ENCODE measurements around the gene LBHD2.
A peak's percentile ranks its signal among the peaks of the same experiment; 100 is the strongest.

LBHD2 gene

DNA sequence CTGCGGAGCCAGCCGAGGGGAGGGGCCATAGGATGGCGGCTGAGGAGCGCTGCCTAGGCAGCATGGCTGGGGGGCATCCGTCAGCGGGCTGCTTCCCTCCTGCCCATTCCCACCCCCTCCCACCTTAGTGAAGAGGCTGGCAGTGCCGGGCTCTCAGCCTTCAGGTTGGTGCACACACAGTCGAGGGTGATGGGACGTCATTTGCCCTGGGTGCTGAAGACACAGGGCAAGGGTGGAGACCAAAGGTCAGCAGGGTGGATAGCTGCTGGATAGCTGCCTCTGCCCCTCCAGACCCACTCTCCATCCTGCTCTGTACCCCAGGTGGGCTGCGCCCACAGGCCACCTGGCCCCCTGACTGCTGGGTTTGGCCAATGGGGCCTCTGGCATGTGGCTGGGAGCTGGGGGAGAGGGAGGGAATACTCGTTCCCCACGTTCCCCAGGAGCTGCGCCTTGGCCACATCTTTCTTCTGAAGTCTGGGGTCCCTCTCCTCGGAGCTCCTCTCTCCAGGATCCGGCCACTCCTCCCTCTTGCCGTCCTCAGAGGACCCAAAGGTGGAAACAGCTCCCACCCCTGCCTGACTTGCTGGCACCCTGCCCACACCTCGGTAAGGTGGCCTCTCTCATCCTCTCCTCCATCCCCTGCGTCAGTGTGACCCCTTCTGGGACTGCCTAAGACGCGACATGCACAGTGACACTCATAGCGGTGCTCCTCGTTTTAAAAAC is 15.5 kb upstream of the LBHD2 start:
- DNase-seq (ENCODE audit: low spot score), result no peak

DNA sequence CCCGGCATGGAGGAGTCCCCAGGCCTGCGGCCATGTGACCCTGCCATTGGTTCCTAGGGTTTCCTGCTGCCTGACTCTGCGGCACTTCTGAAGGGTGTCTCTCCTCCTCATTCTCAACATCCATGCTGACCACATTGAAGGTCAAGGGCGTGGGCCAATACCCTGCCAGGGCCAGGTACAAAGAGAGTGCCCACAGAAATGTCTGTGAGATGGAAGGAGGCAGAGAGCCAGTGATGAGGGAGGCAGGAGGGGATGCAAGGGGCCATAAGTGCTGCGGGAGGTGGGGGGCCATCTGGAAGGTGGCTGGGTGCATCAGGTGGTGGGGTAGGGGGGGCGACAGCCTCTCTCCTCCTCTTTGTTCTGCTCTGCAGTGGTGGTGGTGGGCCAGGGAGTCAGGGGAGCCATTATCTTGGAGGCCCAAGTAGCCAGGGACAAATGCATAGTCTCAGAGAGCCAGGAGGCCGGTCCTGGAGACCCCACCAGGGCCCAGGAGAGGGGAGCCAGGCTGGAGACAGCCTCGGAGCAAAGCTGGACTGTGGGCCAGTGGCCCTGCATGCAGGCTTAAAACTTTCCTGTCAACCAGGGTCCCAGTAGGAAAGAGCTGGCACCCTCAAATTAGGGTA is 13.6 kb upstream of the LBHD2 start:
- no peak for DNase-seq (ENCODE audit: low spot score)

GRCh38 chr14:103070971-103071542 is 13.0 kb upstream of the LBHD2 start:
- DNase-seq (ENCODE audit: low spot score), result no peak

DNA sequence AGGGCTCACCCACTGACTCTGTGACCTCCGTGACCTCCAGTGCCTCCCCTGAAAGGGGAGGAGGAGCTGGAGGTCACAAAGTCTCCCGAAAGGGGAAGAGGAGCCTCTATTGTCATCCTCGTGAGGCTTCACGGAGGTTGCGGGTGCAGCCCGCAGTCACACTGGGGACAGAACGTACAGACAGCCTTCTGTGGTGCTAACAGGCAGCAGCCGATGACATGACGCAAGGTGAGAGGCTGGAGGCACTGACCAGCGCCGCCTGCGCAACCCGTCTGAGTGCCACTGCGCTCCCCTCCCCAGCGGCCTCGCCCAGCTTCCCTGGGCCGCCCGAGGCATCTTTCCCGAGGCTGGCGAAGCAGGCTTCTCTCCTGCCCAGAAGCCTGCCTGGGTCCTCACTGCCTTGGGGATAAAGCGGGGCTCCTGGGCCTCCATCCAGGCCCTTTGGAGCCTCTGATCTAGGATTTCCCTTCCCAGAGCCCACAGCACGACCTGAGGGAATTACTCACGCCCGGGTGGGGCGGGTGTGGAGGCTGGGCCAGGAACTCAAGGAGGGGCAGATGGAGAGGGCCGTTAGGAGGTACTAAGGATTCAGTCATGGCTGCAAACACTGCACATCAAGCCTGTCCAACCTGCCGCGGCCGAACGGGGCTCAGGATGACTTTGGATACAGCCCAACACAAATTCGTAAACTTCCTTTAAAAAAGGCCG is 12.3 kb upstream of the LBHD2 start:
- no peak for DNase-seq (ENCODE audit: low spot score)

GRCh38 chr14:103072595-103073366 is 11.2 kb upstream of the LBHD2 start:
- DNase-seq (ENCODE audit: low spot score), result no peak

GRCh38 chr14:103073367-103073875 is 10.6 kb upstream of the LBHD2 start:
- DNase-seq (ENCODE audit: low spot score), result no peak

- DNase-seq (ENCODE audit: low spot score), result no peak
These were observed 9.9 kb upstream of the LBHD2 start for GRCh38 chr14:103073876-103074728.

GRCh38 chr14:103074729-103075367 is 9.2 kb upstream of the LBHD2 start:
- no peak for DNase-seq (ENCODE audit: low spot score)

DNA sequence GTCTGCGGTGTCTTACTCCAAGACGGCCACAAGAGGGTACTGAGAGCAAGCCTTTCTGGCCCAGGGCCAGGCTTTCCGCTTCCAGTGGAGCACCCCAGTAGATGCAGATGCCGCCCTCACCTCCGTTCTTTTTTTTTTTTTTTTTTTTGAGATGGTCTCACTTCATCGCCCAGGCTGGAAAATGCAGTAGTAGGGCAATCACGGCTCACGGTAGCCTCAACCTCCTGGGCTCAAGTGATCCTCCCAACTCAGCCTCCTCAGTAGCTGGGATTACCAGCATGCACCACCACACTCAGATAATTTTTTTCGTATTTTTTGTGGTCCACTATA is 5.6 kb upstream of the LBHD2 start:
- DNase-seq (ENCODE audit: low spot score), result peak; percentile 82

- DNase-seq (ENCODE audit: low spot score), result no peak
These were observed 5.0 kb upstream of the LBHD2 start for GRCh38 chr14:103078860-103079587.

DNA sequence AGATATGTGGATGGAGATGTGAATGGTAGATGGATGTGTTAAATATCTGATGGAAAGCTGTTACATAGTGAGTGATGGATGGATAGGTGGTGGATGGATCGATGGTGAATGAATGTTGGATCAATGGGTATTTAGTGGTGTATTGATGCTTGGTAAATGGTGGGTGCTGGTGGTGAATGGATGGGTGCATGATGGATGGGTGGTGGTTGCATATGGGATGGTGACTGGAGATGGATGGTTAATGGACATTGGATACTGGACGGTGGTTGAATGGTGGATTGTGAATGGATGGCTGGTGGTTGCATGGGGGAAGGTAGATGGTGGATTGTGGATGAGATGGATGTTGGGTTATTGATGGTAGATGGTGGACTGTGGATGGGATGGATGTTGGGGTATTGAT is 2.1 kb upstream of the LBHD2 start:
- DNase-seq (ENCODE audit: low spot score), result no peak

- no peak for DNase-seq (ENCODE audit: low spot score)
These were observed 1.4 kb downstream of the LBHD2 start for GRCh38 chr14:103085106-103086091.

DNA sequence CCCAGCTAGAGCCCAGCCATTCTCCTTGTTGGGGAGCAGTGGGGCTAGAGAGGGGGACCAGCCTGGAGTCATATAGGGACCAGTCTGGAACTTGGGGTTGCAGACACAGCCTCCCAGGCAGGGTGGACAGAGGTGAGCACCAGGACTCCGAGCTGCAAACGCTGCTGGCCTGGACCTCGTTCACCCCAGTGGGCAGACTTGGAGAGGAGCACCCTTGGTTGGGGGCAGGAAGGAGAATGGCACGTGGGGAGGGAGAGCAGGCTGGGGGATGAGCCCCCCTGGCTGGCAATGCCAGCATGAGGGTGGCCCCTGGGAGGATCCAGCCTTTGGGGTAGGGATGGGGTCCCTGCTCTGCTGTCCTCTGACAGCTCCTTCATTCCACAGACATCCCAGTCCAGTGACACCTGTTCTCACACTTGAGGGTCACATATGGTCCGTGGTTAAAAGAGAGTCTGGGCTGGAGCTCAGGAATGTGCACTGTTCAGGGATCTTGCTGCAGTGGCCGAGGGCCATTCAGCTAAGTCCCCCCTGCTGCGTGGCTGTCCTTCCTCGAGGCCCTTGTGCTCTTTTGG is 2.8 kb downstream of the LBHD2 start:
- DNase-seq (ENCODE audit: low spot score), result no peak

GRCh38 chr14:103087343-103087835 is 3.4 kb downstream of the LBHD2 start:
- no peak for DNase-seq (ENCODE audit: low spot score)

- no peak for DNase-seq (ENCODE audit: low spot score)
These were observed 4.9 kb downstream of the LBHD2 start for GRCh38 chr14:103088921-103089320.

DNA sequence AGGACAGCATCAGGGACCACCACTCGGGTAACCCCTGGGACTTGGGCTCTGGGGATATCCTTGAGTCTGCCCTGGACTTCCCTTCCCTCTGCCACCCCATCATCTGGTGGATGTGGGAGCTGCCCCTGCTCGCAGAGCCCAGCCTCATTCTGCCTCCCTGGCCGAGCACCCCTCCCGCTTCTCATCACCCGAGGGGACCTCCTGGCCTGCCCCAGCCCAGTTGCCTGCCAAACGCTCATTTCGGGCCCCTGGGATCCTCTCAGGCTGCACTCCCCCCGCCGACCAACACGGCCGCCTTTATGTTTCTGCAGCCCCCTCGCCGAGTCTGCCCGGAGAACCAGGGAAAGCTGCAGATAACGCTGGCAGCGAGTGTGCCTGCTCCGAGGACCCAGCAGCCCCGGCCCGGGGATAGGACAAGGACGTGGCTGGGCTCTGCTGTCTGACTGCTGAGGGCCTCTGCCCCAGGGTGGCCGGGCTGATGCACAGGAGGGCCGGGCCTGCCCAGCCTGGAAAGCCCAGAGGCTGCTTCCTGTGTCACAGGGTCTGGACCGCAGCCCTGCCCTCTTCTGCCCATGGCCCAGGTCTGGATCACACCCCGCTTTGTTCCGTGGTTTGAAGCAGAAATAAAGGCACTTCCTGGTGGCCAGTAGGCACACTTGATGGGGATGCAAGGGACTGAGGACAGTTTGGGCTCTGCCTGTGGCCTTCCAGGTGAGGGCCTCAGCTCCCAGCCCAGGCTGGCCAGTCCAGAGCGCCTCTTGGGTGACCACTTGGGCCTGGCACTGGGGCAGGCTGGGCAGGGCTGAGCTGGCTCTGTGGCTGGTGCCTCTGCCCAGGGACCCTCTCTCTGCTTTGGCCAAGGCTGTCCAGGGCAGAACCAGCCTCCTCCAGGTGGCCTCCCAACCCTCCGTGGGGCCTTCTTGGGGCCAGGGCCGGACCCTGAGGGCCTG is 5.7 kb downstream of the LBHD2 start:
- no peak for DNase-seq (ENCODE audit: low spot score)

GRCh38 chr14:103090481-103091020 is 6.5 kb downstream of the LBHD2 start:
- no peak for DNase-seq (ENCODE audit: low spot score)

Measured in hepatic stellate cell (primary cell).